Right forelimb (tissue), 1 donor: ENCODE results near the gene WDR7.

ENCODE experiments used
- DNase-seq: peaks from one replicate; pipeline ENCODE4 v3.0.0-alpha.2; 2018

The WDR7 gene

DNA sequence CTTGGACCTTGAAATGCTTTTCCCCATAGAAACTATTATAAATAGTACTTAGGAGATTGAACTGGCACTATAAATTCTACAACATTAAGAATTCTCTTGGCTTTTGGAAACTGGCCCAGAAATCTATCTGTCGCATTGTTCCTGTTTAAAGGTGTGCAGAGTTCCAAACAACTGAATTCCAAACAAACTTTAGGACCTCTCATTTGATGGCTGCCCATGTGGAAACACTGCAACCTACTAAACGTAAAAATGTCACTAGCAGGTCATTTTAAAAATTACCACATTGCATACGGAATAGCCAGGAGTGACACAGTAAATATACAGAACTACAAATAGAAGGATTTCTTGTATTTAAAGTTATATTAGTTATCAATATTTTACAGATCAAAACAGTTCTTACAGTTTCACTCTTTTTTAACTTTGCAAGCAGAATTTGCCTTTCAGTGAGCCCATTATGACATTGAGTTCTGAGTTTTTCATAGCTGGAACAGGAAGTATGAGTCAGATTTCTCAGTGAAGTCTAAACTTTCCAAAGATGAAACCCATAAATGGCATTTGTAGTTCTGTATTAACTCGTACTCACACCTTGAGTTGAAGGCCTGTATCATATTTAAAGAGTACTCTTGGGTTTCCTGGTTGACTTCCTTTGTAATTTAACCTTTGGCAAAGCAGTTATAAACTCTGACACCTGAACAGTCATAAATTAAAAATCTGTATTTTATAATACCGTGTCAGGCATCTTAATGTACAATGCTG, 353.4 kb downstream of the WDR7 start:
- no peak for DNase-seq

DNA sequence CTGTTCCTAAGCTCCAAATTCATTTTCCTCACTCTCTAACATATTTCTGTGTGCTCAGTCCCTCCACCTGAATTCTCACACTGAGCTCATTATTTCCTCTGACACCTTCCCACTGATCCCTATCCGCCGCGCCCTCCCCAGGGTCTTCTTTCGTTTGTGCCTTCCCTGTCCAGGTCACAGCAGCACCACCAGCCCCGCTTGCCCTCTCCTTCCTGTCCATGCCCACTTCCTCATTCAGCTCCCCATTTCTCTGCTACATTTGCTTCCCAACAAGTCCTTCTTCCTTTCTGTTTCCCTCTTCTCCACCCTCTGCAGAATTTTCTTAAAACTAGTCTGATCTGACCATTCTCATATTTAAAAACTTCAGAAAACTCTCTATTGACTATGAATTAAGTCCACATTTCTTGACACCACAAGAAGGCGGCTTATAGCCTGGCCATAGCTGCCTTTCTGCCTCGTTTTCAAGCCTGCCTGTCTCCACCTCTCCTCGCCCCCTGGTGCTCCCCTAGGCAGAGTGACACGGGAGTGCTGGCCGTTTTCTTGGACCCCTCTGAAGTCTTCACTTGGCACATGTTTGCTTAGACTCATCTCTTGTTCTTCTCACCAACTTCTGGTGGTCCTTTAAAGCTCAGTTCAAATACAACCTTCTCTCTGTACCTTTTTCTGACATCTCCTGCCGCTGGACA, 357.0 kb downstream of the WDR7 start:
- no peak for DNase-seq

DNA sequence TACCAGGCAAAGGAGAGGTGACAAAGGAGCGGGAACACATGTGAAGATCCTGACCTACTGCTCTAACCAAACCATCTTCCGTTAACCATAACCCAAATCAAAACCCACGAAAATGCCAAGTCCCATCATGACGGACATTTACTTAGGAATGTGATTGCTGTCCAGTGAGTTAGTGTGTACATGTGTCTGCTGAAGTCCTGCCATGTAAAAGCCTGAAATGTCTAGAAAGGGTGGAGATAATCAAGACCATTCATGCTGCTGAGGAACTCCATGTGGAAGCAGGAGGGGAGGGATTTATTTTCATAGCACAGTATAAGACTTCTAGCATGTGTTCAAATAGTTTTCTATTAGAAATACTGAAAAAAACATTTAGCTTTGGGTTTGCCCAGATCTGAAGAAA, 358.7 kb downstream of the WDR7 start:
- no peak for DNase-seq

DNA sequence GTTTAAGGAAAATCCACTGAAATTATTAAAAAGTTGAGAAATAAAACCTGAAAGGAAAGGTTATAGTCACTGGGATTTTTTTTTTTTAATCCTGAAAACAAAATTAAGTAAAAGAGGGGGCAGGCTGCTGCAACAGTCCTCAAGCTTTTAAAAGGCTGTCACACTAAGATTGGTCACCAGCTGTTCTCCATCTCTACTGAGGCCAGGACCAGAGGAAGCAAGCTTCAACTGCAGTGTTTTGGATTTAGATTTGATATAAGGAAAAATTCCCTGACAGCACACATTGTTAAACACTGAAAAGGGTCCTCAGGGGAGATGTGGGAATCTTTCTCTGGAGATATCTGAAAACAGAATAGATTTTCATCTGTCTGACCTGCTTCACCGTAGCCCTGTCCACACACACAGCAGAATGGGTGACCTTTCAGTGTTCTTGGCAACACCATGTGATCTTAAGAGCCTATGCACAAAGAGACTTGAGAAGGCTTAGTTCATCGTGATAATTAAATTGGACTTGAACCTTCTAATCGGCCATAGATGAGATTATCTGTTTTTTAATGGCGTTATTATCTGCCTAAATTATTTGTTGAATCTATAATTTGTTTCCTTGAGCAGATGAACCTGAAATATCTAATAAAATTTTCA, 363.7 kb downstream of the WDR7 start:
- no peak for DNase-seq

DNA sequence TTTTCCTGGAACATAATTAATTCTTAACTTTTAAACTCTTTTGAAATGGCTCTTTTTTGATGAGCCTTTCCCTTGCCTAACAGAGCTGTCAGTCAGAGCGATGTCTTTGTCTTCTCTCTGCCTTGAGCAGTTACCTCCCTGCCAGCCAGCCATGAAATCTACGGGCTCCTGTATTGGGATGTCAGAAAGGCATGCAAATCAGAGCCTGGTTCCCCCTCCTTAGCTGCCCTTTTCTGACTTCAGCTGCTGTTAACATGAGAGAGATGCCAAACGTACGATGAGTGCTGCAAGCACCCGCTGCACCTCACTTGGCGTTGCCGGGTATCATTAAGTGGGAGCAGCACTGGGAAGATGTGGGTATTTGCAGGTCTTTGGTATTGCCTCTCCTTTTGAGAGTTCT, 364.3 kb downstream of the WDR7 start:
- no peak for DNase-seq

DNA sequence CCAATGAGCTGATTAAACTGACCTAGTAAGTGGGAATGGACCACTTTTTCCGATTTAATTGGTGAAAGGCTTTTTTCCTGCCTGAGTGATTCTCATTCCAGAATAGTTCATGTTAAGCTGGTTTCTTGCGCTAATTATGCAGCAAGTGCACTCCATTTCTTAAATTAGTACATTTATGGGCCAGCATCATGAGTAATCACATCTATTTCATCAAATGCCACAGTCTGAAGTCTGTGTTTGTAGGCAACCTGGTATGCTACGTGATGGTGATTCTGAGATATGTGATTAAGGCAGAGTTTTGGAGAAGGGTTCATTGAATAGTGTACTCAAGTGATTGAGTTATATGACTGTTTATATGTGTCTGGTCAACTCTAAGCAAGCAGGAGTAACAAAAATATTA, 367.7 kb downstream of the WDR7 start:
- DNase-seq, result no peak

DNA sequence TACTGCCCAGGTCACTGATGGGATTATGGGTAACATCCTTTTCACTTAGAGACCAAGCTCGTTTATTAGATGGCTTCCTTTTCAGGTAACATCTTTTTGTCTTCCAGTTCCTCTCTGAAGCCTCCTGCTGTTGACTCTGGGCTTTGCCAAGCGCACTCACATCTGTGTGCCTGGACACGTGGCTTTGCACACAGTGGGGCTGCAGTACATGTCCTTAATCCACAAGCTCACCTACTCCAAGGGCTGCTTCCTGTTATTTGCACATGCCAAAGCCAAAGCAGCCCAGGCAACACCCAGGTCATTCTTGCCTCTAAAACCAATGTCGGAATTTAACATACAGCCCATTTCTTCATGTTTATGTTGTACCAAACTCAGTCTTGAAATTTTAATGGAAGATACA, 371.6 kb downstream of the WDR7 start:
- DNase-seq, result no peak

DNA sequence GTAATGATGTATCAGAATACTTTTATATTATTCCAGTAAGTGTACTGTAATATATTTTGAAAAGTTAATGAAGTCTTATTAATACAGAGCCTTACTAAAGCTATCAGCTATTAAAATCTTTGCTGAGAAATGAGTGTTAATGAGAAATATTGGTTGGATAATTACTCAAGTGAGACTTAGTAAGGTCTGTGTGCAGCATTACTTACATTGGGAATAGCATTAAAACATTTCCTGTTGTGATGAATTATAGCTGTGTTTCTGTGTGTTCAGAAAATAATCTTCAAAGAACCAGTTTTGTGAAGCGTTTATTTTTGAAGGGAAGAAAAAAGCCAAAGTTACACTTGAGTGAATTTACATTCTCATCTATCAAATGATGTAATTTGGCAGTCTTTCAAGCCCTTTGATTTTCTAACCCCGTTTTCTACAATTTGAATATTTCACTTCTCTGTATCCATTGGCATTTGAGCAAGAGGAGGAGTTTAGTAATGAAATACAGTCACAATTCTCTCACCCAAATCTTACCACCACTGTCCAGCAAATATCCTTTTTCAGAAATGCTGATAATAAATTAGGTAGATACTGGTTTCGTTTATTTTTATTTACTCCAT, 372.2 kb downstream of the WDR7 start:
- no peak for DNase-seq

DNA sequence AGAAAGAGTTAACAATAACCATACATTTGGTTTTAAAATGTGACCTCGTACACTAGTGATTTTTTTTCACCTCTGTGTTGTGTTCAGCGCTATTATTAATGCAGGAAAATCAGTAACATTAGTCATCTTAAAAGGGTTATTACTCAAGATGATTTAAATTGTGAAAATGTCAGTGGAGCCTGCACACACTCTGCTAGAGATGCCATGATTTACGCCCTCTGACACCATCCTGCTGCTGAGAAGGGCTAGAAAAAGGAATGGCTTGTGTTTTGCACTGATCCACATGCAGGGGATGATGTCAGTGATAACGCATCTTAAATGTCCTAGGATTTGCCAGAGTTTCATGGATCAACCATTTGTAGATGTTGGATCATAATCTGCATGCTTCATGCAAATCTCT, 374.4 kb downstream of the WDR7 start:
- DNase-seq, result no peak

DNA sequence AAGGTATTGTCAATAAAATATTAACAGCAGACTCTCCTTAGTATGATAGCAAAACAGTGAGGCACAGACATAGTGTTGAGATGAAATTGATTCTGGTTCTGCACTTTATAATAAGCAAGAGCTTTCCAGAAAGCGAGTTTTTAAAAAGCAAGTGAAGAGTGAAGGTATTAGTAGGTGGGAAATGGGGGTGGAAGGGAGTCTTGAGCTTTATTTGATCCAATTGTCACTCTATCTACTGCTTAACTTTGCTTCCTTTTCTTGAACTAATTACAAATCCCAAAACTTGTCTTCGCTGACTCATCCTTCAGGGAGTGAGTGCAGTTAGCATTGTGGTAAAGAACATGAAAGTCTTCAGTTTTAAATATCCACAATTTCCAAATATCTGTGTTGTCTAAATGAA, 375.2 kb downstream of the WDR7 start:
- no peak for DNase-seq

DNA sequence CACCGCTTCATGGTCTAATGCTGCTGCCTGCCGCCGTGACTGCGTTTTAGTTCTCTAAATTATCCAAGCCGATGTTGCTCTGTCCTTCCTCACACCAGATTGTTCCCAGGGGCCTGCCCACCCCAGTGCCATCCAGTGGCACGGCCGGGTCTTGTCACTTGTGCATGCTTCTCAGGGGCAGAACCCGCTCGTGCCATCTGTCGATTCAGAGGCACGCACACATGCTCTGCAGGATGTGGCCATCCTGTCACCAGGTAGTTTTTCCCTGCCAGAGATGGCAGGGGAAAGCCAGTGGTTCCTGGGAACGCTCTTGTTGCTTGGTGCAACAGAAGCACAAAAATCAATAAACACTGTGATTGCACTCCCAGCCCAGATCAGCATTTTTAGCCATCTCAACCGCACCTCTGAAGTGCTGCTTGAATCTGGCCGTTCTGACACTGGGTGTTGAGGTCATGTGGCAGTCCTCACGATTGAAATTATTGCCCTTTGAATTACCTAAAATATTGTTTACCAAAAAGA, 376.1 kb downstream of the WDR7 start:
- no peak for DNase-seq

DNA sequence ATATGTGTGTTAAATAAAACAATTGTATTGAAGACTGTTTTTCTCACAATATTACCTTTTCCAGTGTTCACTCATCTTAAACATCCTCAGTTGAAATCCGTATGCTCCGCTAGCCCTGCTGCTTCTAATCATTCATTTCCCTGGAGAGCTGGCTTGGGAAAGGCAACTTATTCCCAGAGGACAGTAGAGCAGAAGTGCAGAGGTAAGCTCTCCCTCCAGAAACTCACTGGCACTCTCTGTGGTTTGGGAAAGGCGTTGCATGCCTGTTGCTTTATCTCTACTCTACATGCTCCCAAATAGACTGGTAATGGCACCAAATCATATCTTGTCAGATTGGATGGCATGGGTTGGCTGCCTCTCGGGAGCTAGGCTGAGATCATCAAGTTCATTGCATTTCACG, 378.6 kb downstream of the WDR7 start:
- no peak for DNase-seq

DNA sequence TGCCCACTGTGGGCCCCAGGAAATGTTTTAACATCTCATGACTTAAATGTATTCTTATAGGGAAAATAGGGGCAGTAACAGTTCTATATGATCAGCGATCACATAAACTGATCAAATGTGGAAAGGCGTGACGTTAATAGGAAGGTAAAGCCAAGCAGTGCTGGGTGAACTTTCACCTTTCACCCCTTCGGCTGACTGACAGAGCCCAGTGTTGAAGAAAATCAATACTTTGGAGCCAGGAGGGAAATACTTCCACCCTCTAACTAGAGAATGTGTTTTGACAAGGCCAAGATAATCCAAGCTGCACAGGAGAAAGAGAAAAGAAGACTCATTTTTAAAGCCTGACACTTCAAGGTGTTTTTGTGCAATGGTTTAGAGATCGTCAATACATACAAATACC, 379.3 kb downstream of the WDR7 start:
- no peak for DNase-seq

DNA sequence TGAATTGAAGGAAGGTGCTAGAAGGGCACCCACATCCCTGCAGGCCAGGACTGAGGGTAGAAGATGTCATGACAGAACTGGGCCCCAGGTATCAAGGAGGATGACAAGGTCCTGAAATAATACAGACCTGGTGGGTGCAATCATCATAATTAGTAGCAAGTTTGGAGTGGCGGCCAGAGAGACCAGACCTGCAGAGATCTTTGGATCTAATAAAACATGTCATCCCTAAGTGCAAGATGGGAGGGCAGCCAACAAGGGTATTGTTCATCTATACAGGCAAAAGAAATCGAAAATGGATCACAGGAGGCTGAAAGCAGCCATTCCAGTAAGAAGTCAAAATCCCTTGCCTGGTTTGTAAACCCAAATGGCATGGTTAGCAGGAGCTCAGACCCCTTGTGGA, 384.4 kb downstream of the WDR7 start:
- DNase-seq, result no peak

DNA sequence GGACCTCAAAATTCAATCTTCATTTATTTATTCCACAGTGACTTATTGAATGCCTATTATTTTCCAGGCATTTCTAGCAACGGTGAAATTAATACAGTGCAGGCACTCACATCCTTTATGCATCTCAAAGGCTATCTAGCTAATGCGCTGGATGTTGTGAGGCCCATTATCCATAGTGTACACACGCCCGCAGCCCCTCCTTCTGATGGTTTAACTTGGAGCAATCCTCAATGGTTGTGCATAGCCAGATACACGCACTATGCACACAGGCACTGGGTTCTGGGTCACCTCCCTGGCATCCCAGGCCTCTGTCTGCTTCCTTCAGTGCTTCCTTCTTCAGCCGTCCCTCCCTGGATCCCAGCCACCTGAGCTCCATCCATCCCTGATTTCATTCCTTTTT, 387.2 kb downstream of the WDR7 start:
- no peak for DNase-seq

DNA sequence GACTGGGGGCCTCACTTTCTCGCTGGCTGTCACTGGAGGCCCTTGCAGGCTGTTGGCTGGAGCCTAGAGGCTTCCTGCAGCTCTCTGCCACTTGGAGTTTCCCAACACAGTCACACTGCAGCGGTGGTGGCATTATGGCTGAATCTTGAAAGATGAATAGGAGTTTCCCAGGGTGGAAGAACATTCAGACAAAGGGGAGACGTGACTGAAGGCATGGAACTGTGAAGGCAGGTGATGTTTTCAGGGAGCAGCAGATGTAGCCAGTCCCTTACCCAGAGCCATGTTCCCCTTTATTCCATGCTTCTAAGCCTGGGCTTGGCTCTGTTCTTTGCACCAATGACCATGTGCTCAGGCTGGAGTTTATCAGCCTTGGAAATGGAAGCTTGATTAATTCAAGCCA, 389.0 kb downstream of the WDR7 start:
- DNase-seq, result no peak

DNA sequence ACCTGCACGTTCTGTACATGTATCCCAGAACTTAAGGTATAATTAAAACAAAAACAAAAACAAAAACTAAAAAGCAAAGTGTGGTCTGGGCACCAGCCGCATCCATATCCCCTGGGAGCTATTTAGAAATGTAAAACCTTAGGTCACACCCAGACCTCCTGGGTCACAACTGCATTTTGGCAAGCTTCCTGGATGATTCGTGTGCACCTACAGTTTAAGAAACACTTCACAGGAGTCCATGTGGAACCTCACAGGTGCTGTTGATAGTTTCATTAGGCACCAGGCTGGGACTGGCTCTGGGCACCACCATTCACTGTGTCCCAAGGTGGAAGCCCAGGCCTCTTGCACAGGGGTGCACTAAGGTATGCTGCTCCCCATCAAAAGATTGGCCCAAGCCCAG, 392.1 kb downstream of the WDR7 start:
- no peak for DNase-seq

DNA sequence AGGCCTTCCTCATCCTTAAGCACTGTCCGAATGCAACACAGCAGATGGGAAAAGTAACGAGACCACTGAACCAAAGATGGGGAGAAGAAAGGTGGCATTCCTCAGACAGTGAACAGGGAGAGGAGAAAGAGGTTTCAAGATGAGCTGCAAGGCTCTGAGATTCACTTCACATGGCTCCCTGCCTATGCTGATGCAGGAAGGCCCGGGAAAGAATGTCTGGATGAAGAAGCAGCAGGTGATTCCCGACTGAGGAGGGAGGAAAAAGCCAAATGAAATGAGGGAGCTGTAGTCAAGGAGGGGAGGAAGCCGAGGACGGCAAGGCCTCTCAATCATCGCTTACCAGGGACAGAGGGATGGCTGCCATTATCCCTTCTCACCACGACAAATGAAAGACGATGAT, 397.2 kb downstream of the WDR7 start:
- no peak for DNase-seq

DNA sequence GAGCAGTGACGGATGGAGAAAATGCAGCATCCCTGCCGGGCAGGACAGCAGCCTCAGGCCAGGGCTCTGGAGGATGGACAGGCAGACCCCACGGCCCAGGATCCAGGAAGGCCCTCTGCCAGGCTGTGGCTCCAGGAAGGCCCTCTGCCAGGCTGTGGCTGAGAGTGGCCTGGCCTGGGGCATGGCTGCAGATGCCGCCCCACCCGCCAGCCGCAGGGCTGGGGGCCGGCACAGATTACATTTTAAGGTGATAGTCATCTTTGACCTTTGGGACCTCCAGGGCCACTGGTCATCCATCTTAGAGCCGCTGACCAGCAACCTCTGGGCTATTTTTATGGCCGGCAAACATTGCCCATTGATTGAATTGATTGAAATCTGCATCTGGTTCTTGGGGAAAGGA, 397.7 kb downstream of the WDR7 start:
- DNase-seq, result no peak

DNA sequence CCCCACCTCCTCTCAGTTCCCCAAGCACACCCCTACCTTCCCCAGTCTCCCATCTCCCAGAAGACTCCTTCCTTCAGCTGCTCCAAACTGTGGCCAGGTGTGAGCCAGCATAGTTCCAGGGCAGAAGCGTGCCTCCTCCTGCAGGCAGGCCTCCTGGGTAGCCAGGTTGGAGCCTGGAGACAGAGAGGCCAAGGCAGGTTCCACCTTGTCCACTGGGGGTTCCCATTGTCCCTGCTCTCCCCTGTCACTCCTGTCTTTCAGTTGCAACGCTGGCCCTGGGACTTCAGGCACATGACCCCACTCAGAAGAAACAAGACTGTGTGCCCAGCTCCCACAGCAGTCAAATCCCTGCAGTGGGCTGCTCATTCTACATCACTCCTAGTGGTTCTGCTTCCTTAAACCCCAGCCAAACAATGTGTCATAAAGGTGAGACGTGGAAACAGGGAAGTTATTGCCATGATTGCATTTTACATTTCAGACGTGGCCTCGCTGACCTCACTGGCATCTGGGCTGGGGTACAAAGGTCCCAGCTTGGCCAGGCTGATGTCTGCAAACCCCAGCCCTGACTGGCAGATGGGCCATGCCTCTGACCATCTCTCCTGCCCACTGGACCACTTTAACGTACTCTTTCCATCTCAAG, 399.3 kb downstream of the WDR7 start:
- no peak for DNase-seq

DNA sequence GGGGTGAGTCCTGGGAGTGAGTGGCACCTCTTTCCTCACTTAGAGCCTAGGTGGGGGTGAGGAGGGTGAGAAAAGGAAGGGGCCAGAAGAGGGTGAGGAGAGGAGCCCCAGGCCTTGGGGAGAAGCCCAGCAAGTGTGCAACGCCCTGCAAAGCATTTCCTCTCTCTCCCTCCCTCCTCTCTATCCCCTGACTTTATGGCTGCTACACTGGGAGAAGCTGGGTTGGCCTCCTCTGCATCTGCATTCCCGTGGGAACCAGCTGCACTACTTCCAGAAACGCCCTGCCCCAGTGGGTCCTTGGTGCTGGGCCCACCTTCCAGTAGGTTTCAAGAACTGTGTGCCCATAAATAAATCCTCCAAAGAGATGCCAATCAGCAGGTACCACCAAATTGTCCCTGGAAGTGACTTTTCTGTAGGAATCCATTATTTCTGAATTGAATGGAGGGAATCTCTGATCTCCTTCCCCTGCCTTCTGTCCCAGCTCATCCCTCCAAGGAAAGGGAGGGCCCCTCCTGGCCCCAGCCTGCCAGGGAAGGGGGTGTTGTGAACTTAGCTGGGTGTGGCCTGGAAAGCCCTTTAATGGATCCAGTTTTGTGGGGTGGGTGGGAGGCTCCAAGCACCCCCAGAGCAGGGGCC, 400.0 kb downstream of the WDR7 start:
- DNase-seq, result no peak

DNA sequence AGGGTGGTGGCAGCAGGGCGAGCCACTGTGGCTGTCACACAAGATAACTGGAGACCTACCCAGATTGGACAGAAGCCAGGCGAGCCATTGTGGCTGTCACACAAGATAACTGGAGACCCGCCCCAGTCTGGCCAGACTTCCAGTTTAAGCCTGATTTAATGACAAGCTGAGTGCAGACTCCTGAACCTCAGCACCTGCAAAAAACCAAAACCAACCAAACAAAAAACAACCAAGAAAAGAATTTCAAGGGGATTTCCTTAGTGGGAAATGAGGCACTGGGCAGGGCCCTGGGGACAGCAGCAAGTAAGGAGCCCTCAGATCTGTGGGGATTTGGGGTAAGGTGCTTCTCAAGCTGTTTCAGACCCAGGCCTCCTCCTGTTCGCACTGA, 400.5 kb downstream of the WDR7 start:
- peak; percentile 5 for DNase-seq

DNA sequence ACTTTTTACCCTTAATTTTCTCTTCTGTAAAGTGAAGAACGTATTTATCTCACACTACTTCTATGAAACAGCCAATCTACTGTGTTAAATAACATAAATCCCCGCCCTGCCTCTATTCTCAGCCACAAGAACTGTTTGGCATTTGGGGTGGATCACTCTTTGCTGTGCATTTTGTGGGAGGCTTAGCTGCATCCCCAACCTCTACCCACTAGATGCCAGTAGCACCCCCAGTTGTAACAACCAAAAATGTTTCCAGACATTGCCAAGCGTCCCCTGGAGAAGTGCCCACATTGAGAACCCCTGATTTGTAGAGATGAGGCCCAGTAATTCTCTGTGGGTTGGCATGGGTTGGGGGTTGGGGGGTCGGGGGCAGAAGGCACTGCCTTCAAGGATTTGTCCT, 401.0 kb downstream of the WDR7 start:
- no peak for DNase-seq
